HG03060 (cell line): Measurements from ENCODE around the gene ELL.

Experiments used
- ATAC-seq: cut with Tn5 transposase; IDR thresholded peaks from one replicate; pipeline ENCODE4 v1.9.1; 2021; ENCODE audit warnings: low read depth, moderate number of reproducible peaks; ENCODE audit not compliant: unreplicated experiment

ELL gene

GRCh38 chr19:18506101-18506930 is 15.6 kb downstream of the ELL start:
- ATAC-seq, result no peak

- ATAC-seq, result no peak
Measured at GRCh38 chr19:18504886-18505610, 16.8 kb downstream of the ELL start.

- no peak for ATAC-seq
Measured at GRCh38 chr19:18503971-18504885, 17.6 kb downstream of the ELL start.

GRCh38 chr19:18503337-18503970 is 18.4 kb downstream of the ELL start:
- no peak for ATAC-seq

GRCh38 chr19:18502638-18503294 is 19.1 kb downstream of the ELL start:
- ATAC-seq, result no peak

GRCh38 chr19:18502246-18502637 is 19.6 kb downstream of the ELL start:
- ATAC-seq, result no peak

- ATAC-seq, result no peak
Measured at GRCh38 chr19:18501832-18502231, 20.0 kb downstream of the ELL start.

- no peak for ATAC-seq
Measured at GRCh38 chr19:18501351-18501750, 20.5 kb downstream of the ELL start.

- ATAC-seq, result no peak
Measured at GRCh38 chr19:18500799-18501198, 21.1 kb downstream of the ELL start.

GRCh38 chr19:18500376-18500775 is 21.5 kb downstream of the ELL start:
- ATAC-seq, result no peak

GRCh38 chr19:18499055-18499775 is 22.7 kb downstream of the ELL start:
- ATAC-seq, result no peak

GRCh38 chr19:18496980-18497256 is 25.0 kb downstream of the ELL start:
- ATAC-seq, result no peak

GRCh38 chr19:18496167-18496979 is 25.5 kb downstream of the ELL start:
- ATAC-seq, result no peak

- ATAC-seq, result no peak
Measured at GRCh38 chr19:18495204-18495911, 26.5 kb downstream of the ELL start.

GRCh38 chr19:18494267-18494607 is 27.6 kb downstream of the ELL start:
- ATAC-seq, result no peak

- ATAC-seq, result no peak
Measured at GRCh38 chr19:18493440-18494266, 28.2 kb downstream of the ELL start.
